Progenitor cell of endocrine pancreas (in vitro differentiated cells): ENCODE results near the gene TMEM178B. TPM values are rescaled to one million over a fixed set of nuclear protein-coding genes. Genes with fewer than 3 reads are reported as not detected.

Source experiments
- DNase-seq: peaks from one replicate; pipeline ENCODE4 v3.0.0; 2021; ENCODE audit warnings: low spot score; ENCODE audit not compliant: unreplicated experiment
- H3K27ac Mint-ChIP-seq: 2 replicates; pipeline ENCODE4 v1.8.0; 2021; ENCODE audit warnings: mild to moderate bottlenecking, moderate library complexity, mixed read lengths
- H3K27me3 Mint-ChIP-seq: 2 replicates; pipeline ENCODE4 v1.8.0; 2021; ENCODE audit warnings: mixed read lengths
- H3K36me3 Mint-ChIP-seq: 2 replicates; pipeline ENCODE4 v1.8.0; 2022; ENCODE audit warnings: mixed read lengths; ENCODE audit not compliant: insufficient read depth
- H3K4me1 Mint-ChIP-seq: 2 replicates; pipeline ENCODE4 v1.8.0; 2021; ENCODE audit warnings: low read depth, mixed read lengths
- H3K4me3 Mint-ChIP-seq: 2 replicates; pipeline ENCODE4 v1.8.0; 2021; ENCODE audit warnings: low read depth, mild to moderate bottlenecking, moderate library complexity, mixed read lengths
- H3K9me3 Mint-ChIP-seq: 2 replicates; pipeline ENCODE4 v1.8.0; 2021; ENCODE audit warnings: low read depth, mixed read lengths
- CTCF ChIP-seq: fragments of 200-600 bp; sonication (generic); IDR thresholded peaks from one replicate; pipeline ENCODE4 v1.5.0; 2021; ENCODE audit warnings: antibody characterized with exemption, mild to moderate bottlenecking; ENCODE audit not compliant: unreplicated experiment
- total RNA-seq: library from RNA; stranded (reverse); gene quantifications from 2 replicates; pipeline ENCODE4 v1.2.1, GENCODE V29; 2021

Gene TMEM178B
- total RNA-seq, 1 donor from 2014 or later, result 2.8 TPM

GRCh38 chr7:141157138-141157765, 83.4 kb downstream of the TMEM178B start:
- no peaks in the 10 kb centered on the region for H3K36me3 Mint-ChIP-seq
- peaks cover 2% of the 10 kb centered on the region for H3K4me1 Mint-ChIP-seq
- peaks cover 14% of the 10 kb centered on the region for H3K27me3 Mint-ChIP-seq
- no peaks in the 10 kb centered on the region for H3K9me3 Mint-ChIP-seq
- TF ChIP-seq CTCF, result no peak
- H3K27ac Mint-ChIP-seq, result no peak overlapping the region
- no peak overlapping the region for H3K4me3 Mint-ChIP-seq
- DNase-seq, result no peak

GRCh38 chr7:141158561-141158960, 84.7 kb downstream of the TMEM178B start:
- Mint-ChIP-seq H3K27ac (peak overlapping the region; percentile 88), H3K36me3 (no peaks in the 10 kb centered on the region), H3K9me3 (peaks cover 4% of the 10 kb centered on the region), H3K4me3 (no peak overlapping the region), H3K27me3 (peaks cover 14% of the 10 kb centered on the region), H3K4me1 (peaks cover 3% of the 10 kb centered on the region)
- no peak for DNase-seq
- TF ChIP-seq CTCF, result no peak

- Mint-ChIP-seq H3K27me3 (peaks cover 14% of the 10 kb centered on the region), H3K4me1 (peaks cover 3% of the 10 kb centered on the region), H3K36me3 (no peaks in the 10 kb centered on the region), H3K9me3 (peaks cover 4% of the 10 kb centered on the region), H3K4me3 (no peak overlapping the region), H3K27ac (no peak overlapping the region)
- DNase-seq, result no peak
- TF ChIP-seq CTCF, result no peak
These were observed 86.5 kb downstream of the TMEM178B start for GRCh38 chr7:141160246-141160860.

GRCh38 chr7:141161550-141162535, 88.0 kb downstream of the TMEM178B start:
- peaks cover 14% of the 10 kb centered on the region for H3K27me3 Mint-ChIP-seq
- no peak overlapping the region for H3K4me3 Mint-ChIP-seq
- H3K36me3 Mint-ChIP-seq, result no peaks in the 10 kb centered on the region
- peaks cover 3% of the 10 kb centered on the region for H3K4me1 Mint-ChIP-seq
- no peak for DNase-seq
- H3K9me3 Mint-ChIP-seq, result peaks cover 4% of the 10 kb centered on the region
- no peak overlapping the region for H3K27ac Mint-ChIP-seq
- no peak for TF ChIP-seq CTCF

- no peak for DNase-seq
- peaks cover 2% of the 10 kb centered on the region for H3K4me1 Mint-ChIP-seq
- TF ChIP-seq CTCF, result no peak
- no peak overlapping the region for H3K27ac Mint-ChIP-seq
- H3K27me3 Mint-ChIP-seq, result no peaks in the 10 kb centered on the region
- H3K36me3 Mint-ChIP-seq, result no peaks in the 10 kb centered on the region
- H3K4me3 Mint-ChIP-seq, result no peak overlapping the region
- peaks cover 4% of the 10 kb centered on the region for H3K9me3 Mint-ChIP-seq
These were observed 91.7 kb downstream of the TMEM178B start for GRCh38 chr7:141165521-141165920.
